B cell (primary cell): ENCODE measurements around the gene ASTL.

Experiments
- CTCF ChIP-seq: fragments of 200-600 bp; IDR thresholded peaks from one replicate; pipeline ENCODE4 v1.8.0; 2022; ENCODE audit warnings: antibody characterized with exemption, mild to moderate bottlenecking
- EZH2 ChIP-seq: IDR thresholded peaks from 2 replicates; pipeline ENCODE4 v1.6.1; 2012; ENCODE audit warnings: borderline replicate concordance, low read depth, mild to moderate bottlenecking, moderate library complexity, low read length; ENCODE audit not compliant: insufficient read depth, poor library complexity, severe bottlenecking

- TF ChIP-seq CTCF (no peak), EZH2 (no peak)
Observed at GRCh38 chr2:96185516-96185915, 47.2 kb upstream of the ASTL start.
